ENCODE measurements around the gene GMEB2.

Gene GMEB2

DNA sequence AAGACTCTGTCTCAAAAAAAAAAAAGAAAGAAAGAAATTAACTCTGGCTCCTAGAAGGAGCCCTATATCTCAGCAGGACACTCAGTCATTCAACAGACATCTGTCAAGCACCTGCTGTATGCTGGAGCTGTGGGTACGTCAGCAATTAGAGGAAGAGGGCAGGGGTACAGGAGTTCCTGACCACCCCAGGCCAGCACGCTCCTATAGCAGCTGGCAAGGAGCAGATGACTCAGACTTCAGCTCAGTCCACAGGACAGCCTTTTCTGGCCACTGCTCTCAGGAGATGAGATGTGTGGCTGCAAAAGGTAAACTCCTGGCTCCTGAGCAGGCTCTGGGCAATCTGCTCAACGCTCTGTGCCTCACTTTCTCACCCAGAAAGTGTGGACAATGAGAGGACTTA, 29.6 kb upstream of the GMEB2 start:
- H3K9ac ChIP-seq (ENCODE audit: low read length) = no peak overlapping the region
- peaks cover 21% of the 10 kb centered on the region for H3K79me2 ChIP-seq (ENCODE audit: low read length)

DNA sequence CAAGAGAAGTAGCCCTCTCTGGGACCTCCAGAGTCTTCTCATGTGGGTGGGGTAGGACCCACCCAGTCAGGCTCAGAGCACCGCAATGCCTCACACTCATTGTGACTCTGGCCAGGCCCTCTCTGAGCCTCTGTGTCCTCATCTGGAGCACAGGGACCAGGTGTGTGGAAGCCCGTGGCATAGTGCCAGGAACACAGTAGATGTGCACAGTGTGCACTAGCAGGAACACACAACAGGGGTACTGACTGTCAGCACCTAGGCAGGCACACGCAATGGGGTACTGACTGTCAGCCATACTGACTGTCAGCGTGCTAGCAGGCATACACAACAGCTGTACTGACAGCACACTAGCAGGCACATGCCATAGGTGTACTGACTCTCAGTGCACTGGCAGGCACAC, 28.3 kb upstream of the GMEB2 start:
- Histone ChIP-seq H3K27ac (ENCODE audit: low read length) (no peak overlapping the region), H3K9ac (ENCODE audit: low read length) (no peak overlapping the region), H3K4me2 (ENCODE audit: low read depth, low read length) (no peak overlapping the region), H4K20me1 (ENCODE audit: insufficient read depth, low read length) (no peaks in the 10 kb centered on the region), H2AFZ (ENCODE audit: low read length) (no peak overlapping the region), H3K4me3 (ENCODE audit: low read length) (no peak overlapping the region), H3K4me1 (ENCODE audit: low read length) (0 out of 2 replicates have a peak, but pooled peaks cover 4% of the 10 kb centered on the region), H3K36me3 (replicated peaks; ENCODE audit: insufficient read depth, low read length) (no peaks in the 10 kb centered on the region), H3K27me3 (replicated peaks; ENCODE audit: insufficient read depth, low read length) (peaks cover 42% of the 10 kb centered on the region), H3K79me2 (ENCODE audit: low read length) (peaks cover 11% of the 10 kb centered on the region), H3K9me2 (replicated peaks; ENCODE audit: insufficient read depth, low read length) (no peaks in the 10 kb centered on the region), H3K9me3 (replicated peaks; ENCODE audit: insufficient read depth, low read length) (no peaks in the 10 kb centered on the region), H3F3A (ENCODE audit: insufficient read depth, low read length) (no peaks in the 10 kb centered on the region)
- DNase-seq = no peak
- TF ChIP-seq, protein P1, sequence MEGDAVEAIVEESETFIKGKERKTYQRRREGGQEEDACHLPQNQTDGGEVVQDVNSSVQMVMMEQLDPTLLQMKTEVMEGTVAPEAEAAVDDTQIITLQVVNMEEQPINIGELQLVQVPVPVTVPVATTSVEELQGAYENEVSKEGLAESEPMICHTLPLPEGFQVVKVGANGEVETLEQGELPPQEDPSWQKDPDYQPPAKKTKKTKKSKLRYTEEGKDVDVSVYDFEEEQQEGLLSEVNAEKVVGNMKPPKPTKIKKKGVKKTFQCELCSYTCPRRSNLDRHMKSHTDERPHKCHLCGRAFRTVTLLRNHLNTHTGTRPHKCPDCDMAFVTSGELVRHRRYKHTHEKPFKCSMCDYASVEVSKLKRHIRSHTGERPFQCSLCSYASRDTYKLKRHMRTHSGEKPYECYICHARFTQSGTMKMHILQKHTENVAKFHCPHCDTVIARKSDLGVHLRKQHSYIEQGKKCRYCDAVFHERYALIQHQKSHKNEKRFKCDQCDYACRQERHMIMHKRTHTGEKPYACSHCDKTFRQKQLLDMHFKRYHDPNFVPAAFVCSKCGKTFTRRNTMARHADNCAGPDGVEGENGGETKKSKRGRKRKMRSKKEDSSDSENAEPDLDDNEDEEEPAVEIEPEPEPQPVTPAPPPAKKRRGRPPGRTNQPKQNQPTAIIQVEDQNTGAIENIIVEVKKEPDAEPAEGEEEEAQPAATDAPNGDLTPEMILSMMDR (IDR thresholded peaks at IDR 0.05; ENCODE audit: low read length) = no peak
- TF ChIP-seq EZH2 (optimal IDR thresholded peaks at IDR 0.05; ENCODE audit: low read depth, low read length) (no peak), EZH2phosphoT487 (IDR thresholded peaks at IDR 0.05; ENCODE audit: low read length) (no peak)

More for the DNA sequence above, 29.6 kb upstream of the GMEB2 start:
- no peak overlapping the region for H2AFZ ChIP-seq (ENCODE audit: low read length)
- no peaks in the 10 kb centered on the region for H3K9me3 ChIP-seq (replicated peaks; ENCODE audit: insufficient read depth, low read length)
- H3K27me3 ChIP-seq (replicated peaks; ENCODE audit: insufficient read depth, low read length) = peaks cover 35% of the 10 kb centered on the region
- H3K27ac ChIP-seq (ENCODE audit: low read length) = no peak overlapping the region
- H3K4me1 ChIP-seq (ENCODE audit: low read length) = 0 out of 2 replicates have a peak, but pooled peaks cover 4% of the 10 kb centered on the region
- H3K4me3 ChIP-seq (ENCODE audit: low read length) = no peak overlapping the region
- H3K9me2 ChIP-seq (replicated peaks; ENCODE audit: insufficient read depth, low read length) = no peaks in the 10 kb centered on the region
- no peak for DNase-seq
- no peaks in the 10 kb centered on the region for H3F3A ChIP-seq (ENCODE audit: insufficient read depth, low read length)
- H3K4me2 ChIP-seq (ENCODE audit: low read depth, low read length) = no peak overlapping the region
- no peaks in the 10 kb centered on the region for H3K36me3 ChIP-seq (replicated peaks; ENCODE audit: insufficient read depth, low read length)
- TF ChIP-seq EZH2 (optimal IDR thresholded peaks at IDR 0.05; ENCODE audit: low read depth, low read length) (no peak), EZH2phosphoT487 (IDR thresholded peaks at IDR 0.05; ENCODE audit: low read length) (no peak)
- TF ChIP-seq, protein P1 (IDR thresholded peaks at IDR 0.05; ENCODE audit: low read length) = no peak
- H4K20me1 ChIP-seq (ENCODE audit: insufficient read depth, low read length) = no peaks in the 10 kb centered on the region

DNA sequence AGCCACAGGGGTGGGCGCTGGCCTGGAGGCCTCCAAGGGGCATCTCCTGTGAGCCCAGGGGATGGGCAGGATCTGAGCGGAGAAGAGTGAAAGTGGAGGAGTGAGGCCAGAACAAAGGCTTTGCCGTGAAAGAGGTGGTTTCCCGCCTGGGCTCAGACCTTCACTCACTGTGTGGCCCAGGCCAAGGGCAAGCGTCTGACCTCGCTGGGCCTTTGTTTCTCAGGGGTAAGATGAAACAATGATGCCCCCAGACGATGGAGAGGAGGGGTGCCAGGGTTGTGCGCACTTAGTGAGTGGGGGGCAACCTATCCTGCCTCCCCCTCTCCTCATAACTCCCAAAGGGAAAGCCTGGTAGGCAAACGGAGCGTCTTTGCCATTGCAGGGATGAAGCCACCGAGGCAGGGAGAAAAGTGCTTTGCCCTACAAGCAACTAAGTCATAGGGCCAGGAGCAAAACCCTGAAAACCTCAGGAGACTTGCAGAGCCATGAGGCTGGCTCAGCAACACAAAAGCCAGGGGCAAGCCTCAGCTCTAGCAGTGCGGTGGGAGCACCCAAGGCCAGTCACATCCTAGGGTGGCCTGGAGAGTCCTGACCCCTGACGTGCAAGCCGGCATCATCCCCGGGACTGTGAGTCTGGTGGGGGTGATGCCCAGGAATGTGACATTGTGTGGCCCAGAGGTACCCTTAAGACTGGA, 27.2 kb upstream of the GMEB2 start:
- Histone ChIP-seq H3K27ac (ENCODE audit: low read length) (no peak overlapping the region), H3K4me2 (ENCODE audit: low read depth, low read length) (no peak overlapping the region), H3K27me3 (replicated peaks; ENCODE audit: insufficient read depth, low read length) (peaks cover 45% of the 10 kb centered on the region), H3K4me3 (ENCODE audit: low read length) (no peak overlapping the region), H3K9me2 (replicated peaks; ENCODE audit: insufficient read depth, low read length) (no peaks in the 10 kb centered on the region), H3K36me3 (replicated peaks; ENCODE audit: insufficient read depth, low read length) (no peaks in the 10 kb centered on the region), H2AFZ (ENCODE audit: low read length) (no peak overlapping the region), H3K9ac (ENCODE audit: low read length) (no peak overlapping the region), H4K20me1 (ENCODE audit: insufficient read depth, low read length) (no peaks in the 10 kb centered on the region), H3K79me2 (ENCODE audit: low read length) (peaks cover 7% of the 10 kb centered on the region), H3K9me3 (replicated peaks; ENCODE audit: insufficient read depth, low read length) (no peaks in the 10 kb centered on the region), H3K4me1 (ENCODE audit: low read length) (no peaks in the 10 kb centered on the region), H3F3A (ENCODE audit: insufficient read depth, low read length) (no peaks in the 10 kb centered on the region)
- no peak for DNase-seq
- no peak for TF ChIP-seq EZH2 (optimal IDR thresholded peaks at IDR 0.05; ENCODE audit: low read depth, low read length)
- no peak for TF ChIP-seq EZH2phosphoT487 (IDR thresholded peaks at IDR 0.05; ENCODE audit: low read length)
- TF ChIP-seq, protein P1 (IDR thresholded peaks at IDR 0.05; ENCODE audit: low read length) = no peak
